H1 (cell line): ENCODE measurements around the gene H2AZ2.

ENCODE experiments used
- TBP ChIP-seq: IDR thresholded peaks from 2 replicates; pipeline ENCODE4 v1.6.1; 2011; ENCODE audit warnings: low read depth, low read length, improper control_type of control experiment
- TF ChIP-seq, protein P1 (sequence below), 3 experiments: IDR thresholded peaks; 1 replicate in 2 of 3; 2 replicates in 1 of 3; pipeline versions ENCODE4 v1.5.1 to v1.6.1; 2011; ENCODE audit warnings: low read length in 3 of 3, mild to moderate bottlenecking in 3 of 3, inconsistent platforms in 2 of 3, low read depth in 1 of 3, moderate library complexity in 1 of 3; ENCODE audit not compliant: insufficient read depth in 1 of 3; ENCODE audit errors: control extremely low read depth in 1 of 3

- TF ChIP-seq, protein P1, sequence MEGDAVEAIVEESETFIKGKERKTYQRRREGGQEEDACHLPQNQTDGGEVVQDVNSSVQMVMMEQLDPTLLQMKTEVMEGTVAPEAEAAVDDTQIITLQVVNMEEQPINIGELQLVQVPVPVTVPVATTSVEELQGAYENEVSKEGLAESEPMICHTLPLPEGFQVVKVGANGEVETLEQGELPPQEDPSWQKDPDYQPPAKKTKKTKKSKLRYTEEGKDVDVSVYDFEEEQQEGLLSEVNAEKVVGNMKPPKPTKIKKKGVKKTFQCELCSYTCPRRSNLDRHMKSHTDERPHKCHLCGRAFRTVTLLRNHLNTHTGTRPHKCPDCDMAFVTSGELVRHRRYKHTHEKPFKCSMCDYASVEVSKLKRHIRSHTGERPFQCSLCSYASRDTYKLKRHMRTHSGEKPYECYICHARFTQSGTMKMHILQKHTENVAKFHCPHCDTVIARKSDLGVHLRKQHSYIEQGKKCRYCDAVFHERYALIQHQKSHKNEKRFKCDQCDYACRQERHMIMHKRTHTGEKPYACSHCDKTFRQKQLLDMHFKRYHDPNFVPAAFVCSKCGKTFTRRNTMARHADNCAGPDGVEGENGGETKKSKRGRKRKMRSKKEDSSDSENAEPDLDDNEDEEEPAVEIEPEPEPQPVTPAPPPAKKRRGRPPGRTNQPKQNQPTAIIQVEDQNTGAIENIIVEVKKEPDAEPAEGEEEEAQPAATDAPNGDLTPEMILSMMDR (IDR thresholded peaks at IDR 0.05; ENCODE audit: control extremely low read depth in 1 of 3, insufficient read depth in 1 of 3, low read depth in 1 of 3, low read length in 3 of 3), result no peak
- no peak for TF ChIP-seq TBP
These were observed 9.1 kb downstream of the H2AZ2 start for GRCh38 chr7:44838751-44839150.
